Stimulated activated CD8-positive, alpha-beta memory T cell treated with anti-CD3 and anti-CD28 coated beads, Interleukin-15, amount 100 ng/mL, for 24 hours (primary cell): ENCODE data around the gene MYH1.
"Not testable (repeated sequence)": the region's sequence is repeated elsewhere in the genome, so short reads cannot be mapped to it uniquely, and the experiment has no call there.

Experiments
- DNase-seq: peaks from one replicate; pipeline ENCODE4 v3.0.0-alpha.2; 2020; ENCODE audit warnings: low read depth

MYH1 gene

DNA sequence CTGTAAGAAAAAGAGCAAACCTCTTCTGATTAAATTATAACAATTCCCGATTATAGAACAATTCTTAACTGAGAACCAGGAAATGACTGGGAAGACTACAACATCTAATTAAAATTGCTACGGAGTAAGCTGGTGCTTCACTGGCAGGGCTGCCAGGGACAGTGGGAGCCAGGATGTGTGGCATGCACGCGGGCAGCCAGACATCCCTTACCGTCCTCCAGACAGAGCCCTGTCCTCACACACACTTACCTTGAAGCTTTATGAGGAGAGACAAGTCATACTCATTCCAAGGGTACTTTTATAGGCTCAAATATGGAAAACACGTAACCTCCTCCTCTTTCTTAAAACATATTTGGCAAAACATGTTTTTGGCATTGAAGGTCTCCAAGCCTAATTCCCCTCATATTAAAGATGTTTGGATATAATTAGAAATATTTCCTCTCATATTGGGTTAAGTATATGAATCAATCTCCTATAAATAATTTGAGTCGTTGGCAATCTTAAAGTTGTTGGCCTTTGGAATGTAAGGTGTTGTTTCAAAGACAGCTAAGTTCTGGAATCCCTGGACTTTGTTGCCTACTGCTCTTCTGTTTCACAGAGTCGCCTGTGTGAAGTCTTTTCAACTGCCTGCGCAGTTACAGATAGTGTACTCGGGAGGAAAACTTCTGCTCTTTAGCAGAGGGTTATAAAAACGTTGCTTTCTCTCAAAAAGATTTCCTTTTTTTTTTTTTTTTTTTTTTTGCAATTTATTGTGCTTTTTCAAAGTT is at the start of gene MYH1:
Gene MYH1, minus strand, starts transcription at position 272 of the 767 bp plus-strand sequence. CDS start 1,900 bp downstream, outside the sequence.
- no peak for DNase-seq

DNA sequence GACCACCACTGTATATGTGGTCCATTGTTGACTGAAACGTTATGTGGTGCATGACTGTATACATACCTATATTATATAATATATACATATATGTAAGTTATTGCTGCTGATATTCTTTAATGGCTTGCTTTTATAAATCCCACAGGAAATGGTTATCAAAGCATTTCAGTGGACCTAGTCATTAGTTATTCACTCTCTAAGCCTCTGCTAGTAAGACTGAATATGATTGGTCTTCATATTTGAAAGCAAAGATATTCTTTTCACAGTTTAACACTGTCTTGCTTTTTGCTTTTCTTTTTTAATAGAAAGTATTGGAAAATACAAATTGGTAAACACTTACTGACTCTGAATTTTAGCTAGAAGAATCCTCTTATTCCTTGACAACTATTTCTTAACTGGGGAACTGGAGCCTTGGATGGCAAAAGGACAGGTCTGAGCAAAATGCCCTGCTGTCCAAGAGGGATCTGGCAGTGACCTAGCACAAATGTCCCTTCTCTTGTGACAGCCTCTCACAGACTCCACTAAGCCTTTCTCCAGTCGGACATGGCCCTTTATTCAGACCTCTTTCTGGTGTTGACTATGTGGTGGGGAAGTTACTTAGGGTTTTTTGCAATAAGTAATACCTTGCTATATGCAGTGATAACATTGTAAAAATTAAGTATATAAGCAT is 45.8 kb upstream of the MYH1 start:
- DNase-seq = no peak

- DNase-seq = no peak
These were observed 39.7 kb upstream of the MYH1 start for GRCh38 chr17:10558049-10558448.

- DNase-seq = no peak
These were observed 39.1 kb upstream of the MYH1 start for GRCh38 chr17:10557422-10557821.

GRCh38 chr17:10556301-10557005 is 38.1 kb upstream of the MYH1 start:
- DNase-seq = no peak

- no peak for DNase-seq
These were observed 31.7 kb upstream of the MYH1 start for GRCh38 chr17:10550014-10550413.

- no peak for DNase-seq
These were observed 30.9 kb upstream of the MYH1 start, which contains the start of gene MYH2 for GRCh38 chr17:10549096-10549842. Gene MYH2, minus strand, starts transcription at chr17:10549658. Its CDS starts 1,738 bp downstream, at chr17:10547920.

DNA sequence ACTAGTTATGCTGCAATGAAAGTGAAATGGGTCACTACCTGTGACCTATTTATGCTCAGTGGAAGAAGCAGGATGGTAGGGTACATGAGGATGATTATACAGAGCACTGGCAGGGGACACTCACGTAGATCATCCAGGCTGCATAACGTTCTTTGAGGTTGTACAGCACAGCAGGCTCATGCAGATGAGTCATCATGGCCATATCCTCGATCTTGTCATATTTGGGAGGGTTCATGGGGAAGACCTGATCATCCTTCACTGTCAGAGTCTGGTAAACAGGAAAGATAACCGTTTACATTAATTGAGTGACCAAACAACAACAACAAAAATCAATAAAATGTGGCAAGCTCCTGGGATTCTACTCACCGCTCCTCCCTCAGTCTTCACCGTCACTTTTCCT is 29.0 kb upstream of the MYH1 start:
- DNase-seq = no peak

- DNase-seq = not testable (repeated sequence)
These were observed 25.1 kb upstream of the MYH1 start for GRCh38 chr17:10543486-10543885.

DNA sequence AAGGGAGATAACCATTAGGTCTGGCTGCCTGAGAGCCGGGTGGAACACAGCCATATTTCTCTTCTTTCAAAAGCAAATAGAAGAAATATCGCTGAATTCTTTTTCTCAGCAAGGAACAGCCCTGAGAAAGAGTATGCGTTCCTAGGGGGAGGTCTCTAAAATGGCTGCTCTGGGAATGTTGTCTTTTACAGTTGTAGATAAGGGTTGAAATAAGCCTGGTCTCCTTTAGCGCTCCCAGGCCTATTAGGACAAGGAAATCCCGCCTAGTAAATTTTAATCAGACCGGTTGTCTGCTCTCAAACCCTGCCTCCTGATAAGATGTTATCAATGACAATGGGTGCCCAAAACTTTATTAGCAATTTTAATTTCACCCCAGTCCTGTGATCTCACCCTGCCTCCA is 22.8 kb upstream of the MYH1 start:
- not testable (repeated sequence) for DNase-seq

GRCh38 chr17:10532026-10532425 is 13.7 kb upstream of the MYH1 start:
- DNase-seq = no peak

GRCh38 chr17:10527419-10527818 is 9.1 kb upstream of the MYH1 start:
- no peak for DNase-seq

GRCh38 chr17:10526517-10526916 is 8.2 kb upstream of the MYH1 start:
- DNase-seq = no peak

- DNase-seq = no peak
These were observed 4.7 kb upstream of the MYH1 start for GRCh38 chr17:10523064-10523463.

- no peak for DNase-seq
These were observed 3.6 kb upstream of the MYH1 start for GRCh38 chr17:10521949-10522348.

- no peak for DNase-seq
These were observed 1.7 kb downstream of the MYH1 start for GRCh38 chr17:10516638-10517037.

GRCh38 chr17:10516065-10516464 is 2.3 kb downstream of the MYH1 start:
- no peak for DNase-seq

GRCh38 chr17:10513299-10514067 is 4.9 kb downstream of the MYH1 start:
- DNase-seq = no peak

- DNase-seq = no peak
These were observed 5.5 kb downstream of the MYH1 start for GRCh38 chr17:10512856-10513255.

- DNase-seq = no peak
These were observed 18.4 kb downstream of the MYH1 start for GRCh38 chr17:10499950-10500349.

DNA sequence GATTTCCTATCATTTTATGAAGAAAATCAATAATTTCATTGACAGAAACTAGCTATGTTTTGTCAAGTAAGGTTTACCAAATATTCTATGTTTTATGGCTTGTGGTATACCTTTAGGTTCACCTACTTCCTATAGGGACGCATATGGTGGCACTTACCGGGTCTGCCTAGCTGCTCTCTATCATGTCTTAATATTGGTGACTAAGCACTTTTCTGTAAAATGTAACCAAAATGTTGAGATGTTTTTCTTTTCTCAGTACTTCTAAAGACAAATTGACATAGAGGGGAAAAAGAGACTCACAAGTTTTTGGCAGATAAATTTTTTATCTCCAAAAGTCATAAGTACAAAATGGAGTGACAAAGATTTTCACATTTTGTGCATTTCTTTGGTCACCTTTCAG is 26.3 kb downstream of the MYH1 start:
- no peak for DNase-seq
